ENCODE data around the gene ZEB2. TPM values are rescaled to one million over a fixed set of nuclear protein-coding genes. Genes with fewer than 3 reads are reported as not detected.

The ZEB2 gene
- total RNA-seq = 10 to 100 TPM; 19.8 to 69.6 (median 42.9) TPM

- intact Hi-C loops (cut with DNase I; ENCODE audit: low total_unique reads) = loop anchor here (10.0 kb wide), 1 partner anchor 185 kb away; a partner anchor contains a TSS
- H3K9me3 ChIP-seq = no peaks in the 10 kb centered on the region
- DNase-seq = peak; percentile 43
- H3K27me3 ChIP-seq = peaks cover 97% of the 10 kb centered on the region
- peak within 1 kb of the TSS; percentile 87 to 91 (median 88) for H3K27ac ChIP-seq
- TF ChIP-seq POLR2AphosphoS5 (IDR thresholded peaks at IDR 0.05) (peak; percentile 49 to 72 (median 61)), CTCF (IDR thresholded peaks at IDR 0.05) (peak in 3 of 5 experiments; percentile 21 to 46 (median 38)), POLR2A (IDR thresholded peaks at IDR 0.05) (peak; percentile 67), EP300 (IDR thresholded peaks at IDR 0.05; ENCODE audit: low read depth) (no peak)
- peak within 1 kb of the TSS; percentile 19 to 77 (median 58) for H3K4me3 ChIP-seq
- peaks cover 0 to 22% (median 3%) of the 10 kb centered on the region in 4 donors for H3K4me1 ChIP-seq
- 4 to 6% methylated on average over 11 to 29 of the region's 29 CpGs for WGBS, 2 donors (ENCODE audit: low coverage in 1 of 2)
- in situ Hi-C loops (cut with MboI; ENCODE audit: low pct_ligation_motif_present in 1 of 4, low pct_unique_long_range_greater_than_20kb in 1 of 4, low sequenced_read_pairs in 3 of 4) = loop anchor here in 2 of 4 donors (25.0 kb wide), 2 partner anchors 583 to 1242 kb away; no protein-coding TSS in a partner anchor
- no peaks in the 10 kb centered on the region for H3K36me3 ChIP-seq
Measured at GRCh38 chr2:144519934-144520731, at the start of gene ZEB2. Gene ZEB2, minus strand, starts transcription at chr2:144520119. Its CDS starts 2,769 bp downstream, at chr2:144517350.

GRCh38 chr2:144567745-144568144, 47.8 kb upstream of the ZEB2 start:
- intact Hi-C loops (cut with DNase I; ENCODE audit: low total_unique reads) (no loop called here), in situ Hi-C loops (cut with MboI; ENCODE audit: low pct_ligation_motif_present in 1 of 4, low pct_unique_long_range_greater_than_20kb in 1 of 4, low sequenced_read_pairs in 3 of 4) (no loop called here)
- no peak overlapping the region for H3K4me3 ChIP-seq
- DNase-seq = no peak
- 71 to 80% methylated on average over 3 to 4 of the region's 4 CpGs for WGBS, 2 donors (ENCODE audit: low coverage in 1 of 2)
- TF ChIP-seq POLR2AphosphoS5 (IDR thresholded peaks at IDR 0.05) (no peak), CTCF (IDR thresholded peaks at IDR 0.05) (no peak), EP300 (IDR thresholded peaks at IDR 0.05; ENCODE audit: low read depth) (no peak), POLR2A (IDR thresholded peaks at IDR 0.05) (no peak)
- H3K9me3 ChIP-seq = no peaks in the 10 kb centered on the region
- no peaks in the 10 kb centered on the region for H3K36me3 ChIP-seq
- H3K4me1 ChIP-seq = no peaks in the 10 kb centered on the region
- H3K27me3 ChIP-seq = no peaks in the 10 kb centered on the region
- H3K27ac ChIP-seq = no peak overlapping the region

GRCh38 chr2:144566448-144566847, 46.5 kb upstream of the ZEB2 start:
- Histone ChIP-seq H3K27ac (no peak overlapping the region), H3K27me3 (no peaks in the 10 kb centered on the region), H3K36me3 (no peaks in the 10 kb centered on the region), H3K4me1 (no peaks in the 10 kb centered on the region), H3K4me3 (no peak overlapping the region), H3K9me3 (no peaks in the 10 kb centered on the region)
- TF ChIP-seq EP300 (IDR thresholded peaks at IDR 0.05; ENCODE audit: low read depth) (no peak), POLR2AphosphoS5 (IDR thresholded peaks at IDR 0.05) (no peak), CTCF (IDR thresholded peaks at IDR 0.05) (no peak), POLR2A (IDR thresholded peaks at IDR 0.05) (no peak)
- DNase-seq = no peak
- 65 to 77% methylated on average over 2 of the region's 2 CpGs for WGBS, 2 donors (ENCODE audit: low coverage in 1 of 2)
- in situ Hi-C loops (cut with MboI; ENCODE audit: low pct_ligation_motif_present in 1 of 4, low pct_unique_long_range_greater_than_20kb in 1 of 4, low sequenced_read_pairs in 3 of 4) = no loop called here
- intact Hi-C loops (cut with DNase I; ENCODE audit: low total_unique reads) = no loop called here

GRCh38 chr2:144560251-144560650, 40.3 kb upstream of the ZEB2 start:
- intact Hi-C loops (cut with DNase I; ENCODE audit: low total_unique reads) = no loop called here

More at GRCh38 chr2:144560251-144560650, 40.3 kb upstream of the ZEB2 start:
- Histone ChIP-seq H3K27me3 (no peaks in the 10 kb centered on the region), H3K4me3 (no peak overlapping the region), H3K36me3 (no peaks in the 10 kb centered on the region), H3K9me3 (no peaks in the 10 kb centered on the region), H3K27ac (no peak overlapping the region), H3K4me1 (no peaks in the 10 kb centered on the region)
- in situ Hi-C loops (cut with MboI; ENCODE audit: low pct_ligation_motif_present in 1 of 4, low pct_unique_long_range_greater_than_20kb in 1 of 4, low sequenced_read_pairs in 3 of 4) = no loop called here
- WGBS, 2 donors (ENCODE audit: low coverage in 1 of 2) = 60% methylated on average over 1 of the region's 1 CpG
- DNase-seq = no peak
- TF ChIP-seq POLR2AphosphoS5 (IDR thresholded peaks at IDR 0.05) = no peak
- TF ChIP-seq CTCF (IDR thresholded peaks at IDR 0.05) = no peak
- TF ChIP-seq POLR2A (IDR thresholded peaks at IDR 0.05) = no peak
- no peak for TF ChIP-seq EP300 (IDR thresholded peaks at IDR 0.05; ENCODE audit: low read depth)

Measured in transverse colon (tissue), 4 donors.